Vagina (tissue), 2 donors: ENCODE results near the gene SCN5A.

Experiments
- CTCF ChIP-seq, 3 experiments: fragments of 450-650 bp in 2 of 3; fragments of 200-600 bp in 1 of 3; sonication (generic) in 1 of 3; IDR thresholded peaks; one replicate each; pipeline ENCODE4 v1.5.1; 2017 to 2019; ENCODE audit warnings: antibody characterized with exemption in 3 of 3, mild to moderate bottlenecking in 2 of 3, moderate library complexity in 2 of 3
- POLR2AphosphoS5 ChIP-seq, 2 donors: sonication (generic); formaldehyde crosslinking; IDR thresholded peaks; one replicate each; pipeline ENCODE4 v1.9.0; 2017; ENCODE audit warnings: antibody characterized with exemption in 2 of 2, mild to moderate bottlenecking in 2 of 2, low read depth in 1 of 2; ENCODE audit not compliant: insufficient read depth in 1 of 2

GRCh38 chr3:38554127-38554827, 95.2 kb downstream of the SCN5A start:
- TF ChIP-seq CTCF (IDR thresholded peaks at IDR 0.05) (no peak), POLR2AphosphoS5 (IDR thresholded peaks at IDR 0.05; ENCODE audit: insufficient read depth in 1 of 2, low read depth in 1 of 2) (no peak)
